Stimulated activated CD8-positive, alpha-beta memory T cell treated with anti-CD3 and anti-CD28 coated beads, Interleukin-15, amount 100 ng/mL, for 1 hour (primary cell): ENCODE data around the gene KIF4A.
"Not testable (repeated sequence)": the region's sequence is repeated elsewhere in the genome, so short reads cannot be mapped to it uniquely, and the experiment has no call there.

Source experiments
- DNase-seq: peaks from one replicate; pipeline ENCODE4 v3.0.0-alpha.2; 2020; ENCODE audit warnings: low read depth

KIF4A gene

DNA sequence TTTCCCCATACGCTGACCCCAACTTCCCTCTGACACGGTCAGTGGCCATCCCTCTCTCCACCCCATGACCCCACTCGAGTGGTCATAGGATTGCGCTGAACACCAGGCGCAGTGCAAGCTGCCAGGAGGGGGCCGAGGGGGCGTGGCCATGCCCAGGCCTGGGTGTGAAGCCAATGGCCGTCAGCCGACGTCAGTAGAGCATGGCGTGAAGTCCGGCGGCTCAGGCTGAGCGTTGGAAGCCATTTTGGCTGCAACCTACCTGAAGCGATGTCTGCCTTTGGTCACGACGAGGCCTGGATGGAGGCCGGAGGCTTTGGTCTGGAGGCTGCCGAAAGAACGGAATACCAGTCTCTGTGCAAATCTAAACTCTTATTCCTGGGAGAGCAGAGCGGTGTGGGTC is 8.0 kb upstream of the KIF4A start, which contains the start of gene RAB41:
Gene RAB41 (plus strand): TSS at position 222 of the 400 bp plus-strand sequence. CDS start 46 bp downstream, at position 268.
- no peak for DNase-seq

DNA sequence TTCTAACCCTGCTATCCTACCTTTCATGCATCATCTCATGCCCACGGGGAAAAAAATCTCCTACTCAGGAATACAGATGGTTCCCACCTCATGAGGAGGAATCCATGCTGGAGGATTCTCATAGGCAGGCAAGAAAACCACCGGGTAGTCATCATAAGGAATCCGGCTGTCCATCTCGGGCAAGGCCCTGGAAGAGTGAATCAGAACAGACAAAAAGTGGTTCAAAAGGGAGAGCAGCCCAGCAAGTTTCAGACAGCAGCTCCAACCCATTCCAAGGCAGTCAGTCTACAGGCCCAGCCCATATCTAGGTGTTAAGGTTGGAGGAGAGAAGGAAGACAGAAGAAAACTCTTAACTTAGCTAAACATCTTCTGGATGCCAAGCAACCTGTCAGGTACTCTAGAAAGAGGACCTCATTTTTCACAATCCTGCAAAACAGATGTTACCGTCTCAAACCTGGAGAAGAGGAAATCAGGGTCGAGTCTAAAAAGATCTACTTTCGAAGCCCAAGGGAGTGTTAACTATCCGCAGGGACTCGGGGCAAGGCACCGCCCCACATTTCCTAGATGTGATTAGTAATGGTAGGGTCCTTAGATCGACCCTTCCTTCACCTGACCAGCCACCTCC is 624 bp upstream of the KIF4A start:
- no peak for DNase-seq

DNA sequence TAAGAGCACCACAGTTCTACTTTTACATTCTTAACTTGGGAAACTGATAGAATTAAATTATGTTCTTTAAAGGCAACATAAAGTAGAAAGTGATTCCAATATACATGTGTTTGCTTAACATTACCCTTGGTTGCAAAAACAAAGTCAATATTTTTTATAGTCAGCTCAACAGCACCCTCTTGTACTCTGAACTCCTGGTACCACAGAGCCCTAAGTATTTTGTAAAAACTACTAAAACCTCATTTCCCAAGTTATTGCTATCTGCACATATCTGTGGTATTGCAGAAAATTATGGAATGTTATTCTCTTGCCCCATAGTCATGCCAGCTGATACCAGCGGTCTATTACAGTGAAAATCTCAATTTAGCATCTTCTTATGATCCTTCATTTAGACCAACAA is 2.9 kb downstream of the KIF4A start:
- no peak for DNase-seq

DNA sequence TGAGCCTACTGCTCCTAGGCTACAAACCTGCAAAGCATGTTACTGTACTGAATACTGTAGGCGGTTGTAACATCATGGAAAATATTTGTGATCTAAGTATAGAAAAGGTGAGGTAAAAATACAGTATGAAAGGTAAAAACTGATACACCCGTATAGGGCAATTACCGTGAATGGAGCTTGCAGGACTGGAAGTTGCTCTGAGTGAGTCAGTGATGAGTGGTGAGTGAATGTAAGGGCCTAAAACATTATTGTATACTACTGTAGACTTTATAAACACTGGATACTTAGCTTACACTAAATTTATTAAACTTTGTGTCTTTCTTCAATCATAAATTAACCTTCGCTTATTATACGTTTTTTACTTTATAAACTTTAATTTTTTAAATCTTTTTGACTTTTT is 3.7 kb downstream of the KIF4A start:
- no peak for DNase-seq

DNA sequence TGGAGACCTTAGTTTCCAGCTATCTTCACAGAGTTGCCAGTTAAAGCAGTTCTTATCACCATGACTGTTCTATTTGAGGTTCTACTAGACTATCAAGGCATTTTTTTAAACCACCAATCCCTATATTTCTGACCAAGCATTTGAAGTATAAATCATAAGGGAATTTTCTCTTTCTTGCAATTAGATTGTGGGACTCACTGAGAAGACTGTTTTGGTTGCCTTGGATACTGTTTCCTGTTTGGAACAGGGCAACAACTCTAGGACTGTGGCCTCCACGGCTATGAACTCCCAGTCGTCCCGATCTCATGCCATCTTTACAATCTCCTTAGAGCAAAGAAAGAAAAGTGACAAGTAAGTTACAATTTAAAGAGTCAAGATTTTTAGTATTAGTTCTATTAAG is 11.8 kb downstream of the KIF4A start:
- no peak for DNase-seq

- DNase-seq, result no peak
These were observed 23.6 kb downstream of the KIF4A start for GRCh38 chrX:70313503-70313902.

DNA sequence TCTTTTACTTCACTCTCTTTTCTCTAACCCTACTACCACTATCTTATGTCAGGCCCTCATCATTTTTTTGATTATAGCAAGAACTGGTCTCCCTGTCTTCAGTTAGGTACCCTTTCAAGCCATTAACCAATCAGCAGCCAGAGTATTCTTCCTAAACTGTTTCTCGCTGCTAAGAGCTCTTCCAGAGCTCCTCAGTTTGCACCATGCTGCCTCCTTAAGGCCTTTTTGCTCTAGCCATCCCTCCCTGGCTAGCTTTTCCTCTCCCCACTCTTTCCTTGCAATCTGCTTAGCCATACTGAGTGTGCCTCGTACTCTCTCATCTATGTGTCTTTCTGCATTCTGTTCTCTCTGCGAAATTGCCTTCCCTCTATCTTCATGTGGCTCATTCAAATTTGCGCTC is 32.9 kb downstream of the KIF4A start:
- DNase-seq, result no peak

DNA sequence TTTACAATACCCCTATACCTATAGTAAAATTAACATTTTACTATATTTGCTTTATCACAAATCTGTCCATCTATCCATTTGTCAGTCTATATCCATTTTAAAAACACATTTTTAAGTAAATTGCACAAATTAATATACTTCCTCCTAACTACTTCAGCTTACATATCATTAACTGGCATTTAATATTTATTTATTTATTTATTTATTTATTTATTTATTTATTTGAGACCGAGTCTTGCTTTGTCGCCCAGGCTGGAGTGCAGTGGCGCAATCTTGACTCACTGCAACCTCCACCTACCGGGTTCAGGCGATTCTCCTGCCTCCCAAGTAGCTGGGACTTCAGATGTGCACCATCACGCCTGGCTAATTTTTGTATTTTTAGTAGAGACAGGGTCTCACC is 33.7 kb downstream of the KIF4A start:
- DNase-seq, result not testable (repeated sequence)

- no peak for DNase-seq
These were observed 34.4 kb downstream of the KIF4A start for GRCh38 chrX:70324326-70324725.

DNA sequence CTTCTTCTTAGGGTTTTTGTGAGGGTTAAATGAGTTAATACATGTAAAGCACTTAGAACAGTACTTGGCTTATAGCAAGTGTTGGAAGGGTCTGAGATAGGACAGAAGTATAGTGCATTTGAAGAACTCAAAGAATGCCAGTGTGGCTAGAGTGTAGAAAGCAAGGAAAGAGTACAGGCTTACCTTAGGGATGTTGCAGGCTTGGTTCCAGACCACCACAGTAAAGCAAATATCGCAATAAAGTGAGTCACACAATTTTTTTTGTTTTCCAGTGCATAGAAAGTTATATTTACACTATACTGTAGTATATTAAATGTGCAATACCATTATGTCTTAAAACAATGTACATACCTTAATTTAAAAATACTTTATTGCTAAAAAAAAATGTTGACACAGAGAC is 41.3 kb downstream of the KIF4A start:
- DNase-seq, result no peak

- DNase-seq, result no peak
These were observed 42.7 kb downstream of the KIF4A start for GRCh38 chrX:70332600-70332999.

GRCh38 chrX:70336767-70337166 is 46.9 kb downstream of the KIF4A start:
- no peak for DNase-seq

DNA sequence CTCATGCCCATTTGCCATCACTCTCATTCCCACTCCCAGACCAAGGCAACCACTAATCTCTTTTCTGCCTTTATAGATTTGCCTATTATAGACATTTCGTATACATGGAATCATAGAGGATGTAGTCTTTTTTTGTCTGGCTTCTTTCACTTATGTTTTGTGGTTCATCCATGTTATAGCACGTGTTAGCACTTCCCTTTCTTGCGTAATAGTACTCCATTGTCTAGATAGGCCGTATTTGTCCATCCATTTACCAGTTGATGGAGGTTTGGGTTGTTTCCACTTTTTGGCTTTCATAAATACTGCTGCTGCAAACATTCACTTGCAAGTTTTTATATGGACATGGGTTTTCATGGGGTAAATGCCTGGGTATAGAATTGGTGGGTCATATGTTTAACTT is 48.4 kb downstream of the KIF4A start:
- DNase-seq, result no peak

DNA sequence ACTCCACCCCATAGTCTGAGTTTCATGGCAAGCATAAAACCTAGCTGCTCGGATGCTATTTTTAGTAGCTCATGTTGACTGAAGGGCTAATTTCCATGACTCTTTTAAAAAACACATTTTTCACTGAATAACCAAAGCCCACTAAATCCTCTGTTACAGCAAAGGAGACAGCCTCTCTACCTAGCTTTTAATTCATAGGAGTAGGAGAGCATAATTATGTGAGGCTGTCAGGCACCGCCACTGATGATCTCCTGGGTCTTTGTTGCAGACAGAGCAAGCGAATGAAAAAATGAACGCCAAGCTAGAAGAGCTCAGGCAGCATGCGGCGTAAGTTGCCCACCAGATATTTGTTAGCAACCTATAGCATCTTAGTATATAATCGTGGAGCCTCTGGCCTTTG is 53.5 kb downstream of the KIF4A start:
- DNase-seq, result no peak

GRCh38 chrX:70346418-70347070 is 56.6 kb downstream of the KIF4A start:
- no peak for DNase-seq

GRCh38 chrX:70348825-70349224 is 58.9 kb downstream of the KIF4A start:
- DNase-seq, result not testable (repeated sequence)

DNA sequence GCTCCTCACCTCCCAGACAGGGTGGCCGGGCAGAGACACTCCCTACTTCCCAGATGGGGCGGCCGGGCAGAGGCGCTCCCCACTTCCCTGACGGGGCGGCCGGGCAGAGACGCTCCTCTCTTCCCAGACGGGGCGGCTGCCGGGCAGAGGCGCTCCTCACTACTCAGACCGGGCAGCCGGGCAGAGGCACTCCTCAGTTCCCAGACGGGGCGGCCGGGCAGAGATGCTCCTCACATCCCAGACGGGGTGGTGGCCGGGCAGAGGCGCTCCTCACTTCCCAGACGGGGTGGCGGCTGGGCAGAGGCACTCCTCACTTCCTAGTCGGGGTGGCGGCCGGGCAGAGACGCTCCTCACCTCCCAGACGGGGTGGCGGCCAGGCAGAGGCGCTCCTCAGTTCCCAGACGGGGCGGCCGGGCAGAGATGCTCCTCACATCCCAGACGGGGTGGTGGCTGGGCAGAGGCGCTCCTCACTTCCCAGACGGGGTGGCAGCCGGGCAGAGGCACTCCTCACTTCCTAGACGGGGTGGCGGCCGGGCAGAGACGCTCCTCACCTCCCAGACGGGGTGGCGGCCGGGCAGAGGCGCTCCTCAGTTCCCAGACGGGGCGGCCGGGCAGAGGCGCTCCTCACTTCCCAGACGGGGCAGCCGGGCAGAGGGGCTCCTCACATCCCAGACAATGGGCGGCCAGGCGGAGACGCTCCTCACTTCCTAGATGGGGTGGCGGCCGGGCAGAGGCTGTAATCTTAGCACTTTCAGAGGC is 59.6 kb downstream of the KIF4A start:
- not testable (repeated sequence) for DNase-seq

GRCh38 chrX:70352496-70352895 is 62.6 kb downstream of the KIF4A start:
- DNase-seq, result no peak

DNA sequence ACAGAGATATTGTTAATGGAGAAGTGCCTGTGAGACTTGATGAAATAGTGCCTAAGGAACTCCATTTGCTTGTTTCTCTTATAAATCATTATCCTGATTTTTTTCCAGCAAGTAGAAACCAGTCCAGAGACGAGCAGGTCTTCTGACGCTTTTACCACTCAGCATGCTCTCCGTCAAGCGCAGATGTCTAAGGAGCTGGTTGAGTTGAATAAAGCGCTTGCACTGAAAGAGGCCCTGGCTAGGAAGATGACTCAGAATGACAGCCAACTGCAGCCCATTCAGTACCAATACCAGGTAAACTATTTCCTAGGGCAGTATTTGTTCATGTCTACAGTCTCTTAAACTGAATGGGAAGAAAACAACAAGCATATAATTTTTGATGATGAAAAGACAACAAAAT is 63.6 kb downstream of the KIF4A start:
- no peak for DNase-seq

DNA sequence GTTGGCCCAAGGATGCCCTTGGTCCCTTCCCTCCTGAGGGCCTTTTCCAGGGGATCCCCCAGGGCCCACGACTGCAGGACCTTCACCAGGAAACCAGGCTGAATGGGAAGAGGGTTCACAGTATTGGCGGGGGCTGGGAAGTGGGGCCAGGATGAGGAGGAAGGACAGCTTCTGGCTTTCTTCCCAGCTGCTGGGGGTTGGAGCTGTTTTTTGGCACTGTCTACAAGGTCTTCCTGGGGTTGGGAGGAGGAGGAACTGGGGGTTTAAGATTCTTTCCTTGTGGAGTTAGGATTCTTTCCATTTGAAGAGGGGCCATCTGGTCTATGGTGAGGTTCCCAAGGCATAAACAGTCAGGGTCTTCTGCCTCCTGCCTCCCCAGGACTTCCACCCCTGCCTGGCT is 64.8 kb downstream of the KIF4A start:
- DNase-seq, result no peak

- no peak for DNase-seq
These were observed 69.6 kb downstream of the KIF4A start for GRCh38 chrX:70359458-70359857.

- DNase-seq, result no peak
These were observed 70.5 kb downstream of the KIF4A start for GRCh38 chrX:70360366-70360765.

- not testable (repeated sequence) for DNase-seq
These were observed 78.8 kb downstream of the KIF4A start for GRCh38 chrX:70368731-70369130.
